ENCODE data around the gene ANKS1B.

GRCh38 chr12:99130808-99131553 lies 853.8 kb downstream of the ANKS1B start:
- no peak for TF ChIP-seq POLR2A (IDR thresholded peaks at IDR 0.05; ENCODE audit: low read length)
- TF ChIP-seq GATA1 (IDR thresholded peaks at IDR 0.05; ENCODE audit: low read depth, low read length), result no peak

Data from erythroblast (primary cell).